Activated naive CD4-positive, alpha-beta T cell treated with anti-CD3 and anti-CD28 coated beads, Interleukin-2, amount 50 U/mL, for 72 hours (primary cell): ENCODE measurements around the gene PAMR1. TPM values are rescaled to one million over a fixed set of nuclear protein-coding genes. Genes with fewer than 3 reads are reported as not detected.
A peak's percentile ranks its signal among the peaks of the same experiment; 100 is the strongest.

Source experiments
- ATAC-seq, 2 donors: fragments of 150-1000 bp; cut with Tn5 transposase; 2 replicates each; pipeline ENCODE4 v1.10.0; 2021; ENCODE audit warnings: mild to moderate bottlenecking in 2 of 2, moderate library complexity in 2 of 2
- DNase-seq, 2 donors: peaks; one replicate each; pipeline ENCODE4 v3.0.0; 2021 to 2022; ENCODE audit warnings: low spot score in 2 of 2
- H3K27ac Mint-ChIP-seq, 2 donors: one replicate each; pipeline ENCODE4 v1.8.0; 2022; ENCODE audit warnings: mild to moderate bottlenecking in 2 of 2, mixed read lengths in 2 of 2
- H3K36me3 Mint-ChIP-seq, 2 donors: one replicate each; pipeline ENCODE4 v1.8.0; 2022; ENCODE audit warnings: mixed read lengths in 2 of 2
- H3K9me3 Mint-ChIP-seq, 2 donors: one replicate each; pipeline ENCODE4 v1.8.0; 2022; ENCODE audit warnings: mixed read lengths in 2 of 2
- total RNA-seq, 2 donors: library from RNA; stranded (reverse); gene quantifications; one replicate each; pipeline ENCODE4 v1.2.3, GENCODE V29; 2022

The PAMR1 gene
- total RNA-seq, 2 donors from 2014 or later: not detected

DNA sequence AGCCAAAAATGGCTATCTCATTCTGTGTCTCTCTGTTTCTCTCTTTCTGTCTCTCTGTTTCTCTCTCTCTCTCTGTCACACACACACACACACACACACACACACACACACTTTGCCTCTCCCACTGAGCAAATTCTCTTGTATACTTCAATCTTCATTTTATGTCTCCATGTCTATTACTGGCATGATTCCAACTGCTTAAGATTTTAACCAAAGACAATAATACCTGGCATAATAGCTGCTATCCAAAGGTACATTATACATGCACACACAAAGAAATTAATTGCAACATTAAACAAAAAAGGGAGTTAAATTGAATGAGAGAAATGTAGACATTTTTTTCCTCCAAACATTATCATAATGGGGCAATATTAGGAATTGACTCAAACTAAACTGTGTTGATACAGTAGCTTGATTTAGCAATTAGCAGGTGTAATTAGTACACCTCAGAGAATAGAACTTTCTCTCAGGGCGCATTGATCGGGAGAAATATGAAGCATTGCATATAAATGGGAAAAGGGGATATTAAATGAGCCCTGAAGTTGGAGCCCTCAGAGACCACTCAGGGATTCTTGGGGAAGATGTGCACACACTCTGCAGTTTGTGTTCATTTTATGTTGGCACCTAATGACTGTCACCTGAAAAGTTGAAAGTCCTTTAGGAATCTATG lies 88.7 kb downstream of the PAMR1 start:
- DNase-seq (no peak), ATAC-seq (no peak)
- no peaks in the 10 kb centered on the region for H3K9me3 Mint-ChIP-seq
- no peaks in the 10 kb centered on the region for H3K36me3 Mint-ChIP-seq
- no peak overlapping the region for H3K27ac Mint-ChIP-seq

DNA sequence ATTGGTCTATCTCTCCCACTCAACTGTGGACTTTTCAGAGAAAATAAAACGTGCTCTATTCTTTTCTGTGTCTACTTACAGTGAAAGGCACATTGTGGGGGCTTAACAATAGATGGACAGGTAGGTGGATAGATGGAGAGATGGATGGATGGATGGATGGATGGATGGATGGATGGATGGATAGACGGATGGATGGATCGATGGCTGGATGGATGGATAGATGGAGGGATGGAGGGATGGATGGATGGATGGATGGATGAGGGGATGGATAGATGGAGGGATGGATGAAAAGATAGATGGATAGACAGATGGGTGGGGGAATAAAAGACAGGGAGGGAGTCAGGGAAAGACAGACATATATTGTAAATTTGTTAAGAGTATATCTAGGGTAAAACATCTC lies 91.8 kb downstream of the PAMR1 start:
- no peaks in the 10 kb centered on the region for H3K9me3 Mint-ChIP-seq
- no peak for ATAC-seq
- no peaks in the 10 kb centered on the region for H3K36me3 Mint-ChIP-seq
- DNase-seq: no peak
- no peak overlapping the region for H3K27ac Mint-ChIP-seq

DNA sequence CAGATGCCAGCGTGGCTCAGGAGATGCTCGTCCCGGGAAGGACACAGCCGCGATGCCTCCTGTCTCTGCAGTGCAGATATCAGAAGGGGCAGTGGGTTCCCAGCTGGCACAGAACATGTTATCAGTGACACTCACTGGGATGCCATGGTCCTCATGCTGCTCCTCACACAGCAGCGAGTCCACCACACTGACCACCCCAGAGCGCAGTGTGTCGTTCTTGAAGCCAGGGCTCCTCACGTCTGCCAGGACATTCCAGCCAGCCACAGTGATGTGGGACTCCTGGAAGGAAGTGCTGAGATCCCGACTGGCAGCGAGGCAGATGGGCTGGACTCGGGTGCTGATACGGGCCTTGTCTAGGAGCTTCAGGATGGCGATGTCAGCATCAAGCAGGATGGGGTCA lies 93.0 kb downstream of the PAMR1 start:
- Mint-ChIP-seq H3K9me3 (no peaks in the 10 kb centered on the region), H3K36me3 (no peaks in the 10 kb centered on the region), H3K27ac (no peak overlapping the region)
- no peak for DNase-seq
- no peak for ATAC-seq

- Mint-ChIP-seq H3K9me3 (no peaks in the 10 kb centered on the region), H3K36me3 (no peaks in the 10 kb centered on the region), H3K27ac (no peak overlapping the region)
- ATAC-seq: no peak
- no peak for DNase-seq
Measured at GRCh38 chr11:35427071-35427470, 98.3 kb downstream of the PAMR1 start.

DNA sequence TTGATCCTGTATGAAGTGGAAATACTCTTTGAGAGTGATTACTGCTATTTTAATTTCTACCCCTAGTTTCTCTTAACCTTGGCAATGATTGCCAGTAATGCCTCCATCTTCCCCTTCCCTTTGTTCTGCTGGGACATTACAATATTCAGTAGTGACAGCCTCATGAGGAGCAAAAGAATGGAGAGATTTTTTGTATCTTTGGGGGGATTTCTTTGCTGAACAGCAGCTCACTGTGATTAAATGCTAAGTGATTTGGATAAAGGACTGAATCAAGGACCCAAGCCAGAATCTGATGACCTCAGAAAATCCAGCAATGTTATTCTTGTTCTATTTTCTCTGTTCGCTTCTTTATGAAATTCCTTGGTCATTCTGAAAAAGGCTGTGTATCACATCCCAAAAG lies 99.1 kb downstream of the PAMR1 start:
- DNase-seq: no peak
- Mint-ChIP-seq H3K9me3 (no peaks in the 10 kb centered on the region), H3K27ac (no peak overlapping the region), H3K36me3 (peaks cover 0 to 1% of the 10 kb centered on the region in 2 donors)
- no peak for ATAC-seq

- Mint-ChIP-seq H3K9me3 (no peaks in the 10 kb centered on the region), H3K27ac (no peak overlapping the region), H3K36me3 (peaks cover 0 to 6% of the 10 kb centered on the region in 2 donors)
- DNase-seq (no peak), ATAC-seq (no peak)
Measured at GRCh38 chr11:35425603-35426212, 99.7 kb downstream of the PAMR1 start.

DNA sequence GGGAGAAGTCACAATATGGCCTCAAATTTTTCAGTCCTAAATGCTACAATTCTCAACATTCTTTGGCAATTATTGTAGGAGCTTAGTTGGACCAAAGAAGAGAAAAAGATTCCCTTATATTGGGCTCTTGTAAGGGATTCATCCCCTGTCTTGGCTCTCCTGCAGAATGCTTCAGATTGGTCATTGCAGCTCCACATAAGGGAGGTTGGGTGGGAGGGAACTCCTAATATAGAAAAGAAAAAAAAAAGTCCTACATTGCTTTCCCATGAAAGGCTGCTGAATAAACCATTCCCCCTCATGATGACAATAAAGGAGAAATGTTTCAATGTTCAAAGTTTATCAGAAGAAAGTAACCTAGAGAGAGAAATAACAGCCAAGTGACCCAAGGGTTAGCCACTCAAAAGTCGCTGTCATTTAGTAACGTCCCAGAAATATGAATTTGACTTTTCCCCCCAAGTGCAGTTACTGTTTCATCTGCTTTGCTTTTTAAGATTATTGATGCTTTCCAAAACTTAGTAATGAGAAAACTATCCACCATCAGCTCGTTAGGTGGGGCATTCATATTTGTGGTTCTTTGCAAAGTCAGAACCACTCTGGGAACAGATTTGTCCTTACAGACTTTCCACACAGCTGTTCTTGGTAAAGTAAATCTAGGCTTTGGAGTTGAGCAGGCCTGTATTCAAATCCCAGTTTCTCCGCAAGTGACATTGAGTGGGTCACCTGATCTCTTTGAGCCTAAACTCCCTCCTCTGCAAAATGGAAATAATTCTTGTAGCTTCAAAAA lies 101.1 kb downstream of the PAMR1 start:
- no peak for DNase-seq
- no peaks in the 10 kb centered on the region for H3K9me3 Mint-ChIP-seq
- H3K27ac Mint-ChIP-seq: no peak overlapping the region
- no peak for ATAC-seq
- peaks cover 0 to 6% of the 10 kb centered on the region in 2 donors for H3K36me3 Mint-ChIP-seq

GRCh38 chr11:35420371-35420770 lies 105.0 kb downstream of the PAMR1 start:
- DNase-seq: no peak
- Mint-ChIP-seq H3K27ac (no peak overlapping the region), H3K36me3 (peaks cover 4 to 6% of the 10 kb centered on the region in 2 donors), H3K9me3 (no peaks in the 10 kb centered on the region)
- ATAC-seq: no peak

GRCh38 chr11:35419830-35420333 lies 105.5 kb downstream of the PAMR1 start:
- ATAC-seq (no peak), DNase-seq (no peak)
- H3K27ac Mint-ChIP-seq: no peak overlapping the region
- H3K9me3 Mint-ChIP-seq: no peaks in the 10 kb centered on the region
- peaks cover 4 to 6% of the 10 kb centered on the region in 2 donors for H3K36me3 Mint-ChIP-seq

DNA sequence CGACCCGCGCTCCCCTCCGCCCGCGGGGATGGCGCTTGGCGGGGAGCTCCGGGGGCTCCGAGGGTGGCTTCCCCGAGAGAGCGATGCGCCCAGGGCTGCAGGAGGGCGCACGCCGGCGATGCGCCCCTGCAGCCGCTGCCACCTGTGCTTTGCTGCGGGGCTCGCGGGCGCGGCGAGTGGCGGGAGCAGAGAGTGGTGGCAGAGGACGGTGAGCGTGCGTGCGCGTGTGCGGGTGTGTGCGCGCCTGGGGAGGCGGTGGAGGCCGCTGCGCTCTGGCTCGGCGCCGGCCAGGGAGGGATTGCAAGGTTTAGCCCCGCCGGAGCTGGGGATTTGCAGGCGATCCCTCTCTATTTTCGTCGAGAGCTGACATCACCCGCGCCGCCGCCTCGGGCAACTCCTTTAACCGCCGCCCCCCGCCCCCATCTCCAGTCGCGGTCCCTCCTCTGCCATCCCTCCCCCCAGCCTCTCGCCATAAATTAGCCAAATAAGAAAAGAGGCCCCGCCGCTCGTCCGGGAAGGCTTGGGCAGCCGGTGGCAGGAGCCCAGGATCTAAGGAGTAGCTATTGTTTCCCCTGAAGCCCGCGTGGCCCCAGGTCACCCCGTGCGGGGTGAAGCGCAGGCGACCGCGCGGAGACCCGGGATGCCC lies 106.1 kb downstream of the PAMR1 start, which contains the start of gene SLC1A2:
Gene SLC1A2 (minus strand): TSS at position 375 of the 646 bp plus-strand sequence. CDS start 592 bp downstream, outside the sequence.
- Mint-ChIP-seq H3K36me3 (peaks cover 4 to 6% of the 10 kb centered on the region in 2 donors), H3K9me3 (no peaks in the 10 kb centered on the region), H3K27ac (no peak within 1 kb of the TSS)
- ATAC-seq: peak in 1 of 2 donors; percentile 59
- peak in 1 of 2 donors; percentile 12 for DNase-seq

DNA sequence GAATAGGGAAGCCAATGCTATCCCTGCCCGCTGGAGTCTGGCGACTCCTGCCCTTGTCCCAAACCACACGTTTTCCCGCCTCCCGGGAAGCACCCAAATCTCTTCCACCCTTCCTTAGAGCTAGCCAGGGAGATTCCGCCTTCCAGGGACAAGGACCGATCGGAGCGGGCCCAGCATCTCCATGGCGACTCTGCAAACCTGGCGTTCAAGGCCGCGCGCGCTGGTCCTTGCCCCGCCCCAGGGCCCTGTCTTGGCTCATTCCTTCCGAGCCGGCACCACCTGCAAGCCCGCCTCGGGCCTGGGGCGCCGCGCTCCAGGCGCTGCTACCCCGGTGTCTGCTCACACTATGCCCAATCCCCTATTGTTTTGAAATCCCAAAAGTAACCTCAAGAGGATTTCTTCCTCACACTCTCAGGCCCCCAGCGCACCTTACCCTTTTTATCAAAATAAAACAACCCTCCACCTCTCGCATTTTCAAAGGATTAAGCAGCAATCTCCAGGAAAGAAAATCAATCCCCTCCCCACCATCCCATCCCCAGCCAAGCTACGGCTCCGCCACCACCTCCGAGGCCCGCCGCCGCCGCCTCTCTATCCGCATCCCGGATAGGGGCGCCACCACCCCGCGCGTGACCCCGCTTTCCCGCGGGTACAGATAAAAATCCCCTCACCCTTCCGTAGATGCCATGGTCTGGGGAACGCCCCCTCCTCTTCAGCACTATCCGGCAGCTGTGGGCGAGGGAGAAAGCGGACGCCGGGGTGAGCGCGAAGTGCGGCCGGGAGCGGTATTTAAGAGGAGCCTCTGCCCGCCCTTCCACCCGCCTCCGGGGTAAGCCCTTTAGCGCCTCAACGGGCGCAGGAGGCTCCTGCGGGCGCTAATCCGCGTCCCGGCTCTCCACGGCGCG lies 106.9 kb downstream of the PAMR1 start:
- ATAC-seq (peak; percentile 14 to 72), DNase-seq (peak in 1 of 2 donors; percentile 26)
- H3K27ac Mint-ChIP-seq: no peak overlapping the region
- no peaks in the 10 kb centered on the region for H3K9me3 Mint-ChIP-seq
- peaks cover 4 to 6% of the 10 kb centered on the region in 2 donors for H3K36me3 Mint-ChIP-seq

- no peak for DNase-seq
- H3K36me3 Mint-ChIP-seq: peaks cover 0 to 4% of the 10 kb centered on the region in 2 donors
- no peak for ATAC-seq
- no peaks in the 10 kb centered on the region for H3K9me3 Mint-ChIP-seq
- no peak overlapping the region for H3K27ac Mint-ChIP-seq
Measured at GRCh38 chr11:35415487-35415886, 109.9 kb downstream of the PAMR1 start.

- ATAC-seq (no peak), DNase-seq (no peak)
- peaks cover 0 to 4% of the 10 kb centered on the region in 2 donors for H3K36me3 Mint-ChIP-seq
- H3K27ac Mint-ChIP-seq: no peak overlapping the region
- H3K9me3 Mint-ChIP-seq: no peaks in the 10 kb centered on the region
Measured at GRCh38 chr11:35414776-35415175, 110.6 kb downstream of the PAMR1 start.

DNA sequence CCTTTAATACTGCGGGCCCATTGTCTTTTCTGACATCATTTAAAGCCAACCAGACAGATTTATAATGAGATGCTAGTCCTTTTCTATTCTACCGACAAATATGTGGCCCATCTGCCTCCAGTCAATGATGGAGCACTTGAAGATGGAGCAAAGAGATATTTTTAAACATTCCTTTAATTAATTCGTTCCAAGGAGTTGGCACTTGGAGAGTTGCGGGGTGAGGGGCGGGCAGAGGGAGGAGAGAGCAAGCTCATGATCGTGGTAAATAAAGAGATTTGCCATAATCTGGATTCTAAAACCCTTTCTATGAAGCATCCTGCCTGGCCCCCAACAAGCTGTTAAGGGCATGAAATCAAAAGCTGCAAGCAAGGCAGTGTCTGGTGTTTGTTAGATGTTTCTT lies 111.1 kb downstream of the PAMR1 start:
- ATAC-seq (no peak), DNase-seq (no peak)
- no peaks in the 10 kb centered on the region for H3K9me3 Mint-ChIP-seq
- H3K27ac Mint-ChIP-seq: no peak overlapping the region
- H3K36me3 Mint-ChIP-seq: peaks cover 0 to 4% of the 10 kb centered on the region in 2 donors

GRCh38 chr11:35413598-35413997 lies 111.8 kb downstream of the PAMR1 start:
- Mint-ChIP-seq H3K27ac (no peak overlapping the region), H3K36me3 (peaks cover 0 to 4% of the 10 kb centered on the region in 2 donors), H3K9me3 (no peaks in the 10 kb centered on the region)
- DNase-seq (no peak), ATAC-seq (no peak)

GRCh38 chr11:35412285-35412684 lies 113.1 kb downstream of the PAMR1 start:
- H3K36me3 Mint-ChIP-seq: no peaks in the 10 kb centered on the region
- no peak for DNase-seq
- no peak overlapping the region for H3K27ac Mint-ChIP-seq
- no peaks in the 10 kb centered on the region for H3K9me3 Mint-ChIP-seq
- ATAC-seq: no peak
